HG02623 (cell line): Measurements from ENCODE around the gene RECQL.
"Not testable (repeated sequence)": the region's sequence is repeated elsewhere in the genome, so short reads cannot be mapped to it uniquely, and the experiment has no call there.

Experiments used
- ATAC-seq: cut with Tn5 transposase; IDR thresholded peaks from one replicate; pipeline ENCODE4 v1.9.1; 2021; ENCODE audit warnings: moderate library complexity; ENCODE audit not compliant: unreplicated experiment

RECQL gene

DNA sequence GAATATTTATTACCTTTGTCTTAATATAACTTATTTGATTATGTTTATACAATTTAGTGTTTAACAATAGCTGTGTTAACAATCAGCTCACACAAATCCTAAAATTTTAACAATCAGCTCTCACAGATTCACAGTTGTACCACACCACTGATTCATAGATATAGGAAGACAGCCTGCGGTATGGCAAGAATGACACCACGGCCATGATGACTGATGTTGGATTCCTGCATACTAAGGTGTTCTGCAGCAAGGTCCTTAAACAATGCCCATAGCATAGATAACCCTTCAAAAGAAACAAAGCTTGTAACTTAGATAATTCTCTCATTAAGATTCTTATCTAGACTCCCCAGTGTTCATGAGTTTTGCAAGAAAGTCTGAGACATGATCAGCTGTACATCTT lies 67.9 kb downstream of the RECQL start:
- no peak for ATAC-seq

DNA sequence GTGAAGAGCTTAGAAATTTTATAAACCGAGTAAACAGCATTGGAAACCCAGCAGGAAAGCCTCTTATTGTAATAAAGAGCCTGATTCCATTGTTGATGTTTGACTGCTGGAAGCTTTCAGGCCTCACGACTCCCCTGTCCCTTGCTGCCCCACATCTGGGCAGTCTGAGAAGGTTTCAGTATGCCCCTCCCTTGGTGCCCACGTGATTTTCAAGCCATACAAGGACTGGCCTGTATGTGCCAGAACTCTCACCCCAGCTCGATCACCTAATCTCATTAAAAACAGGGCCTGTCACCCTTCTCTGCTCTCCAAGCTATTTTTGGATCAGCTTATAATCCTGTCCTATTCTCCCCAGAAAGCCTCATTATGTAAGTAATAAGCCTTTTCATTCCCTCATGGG lies 71.4 kb downstream of the RECQL start:
- ATAC-seq, result no peak

DNA sequence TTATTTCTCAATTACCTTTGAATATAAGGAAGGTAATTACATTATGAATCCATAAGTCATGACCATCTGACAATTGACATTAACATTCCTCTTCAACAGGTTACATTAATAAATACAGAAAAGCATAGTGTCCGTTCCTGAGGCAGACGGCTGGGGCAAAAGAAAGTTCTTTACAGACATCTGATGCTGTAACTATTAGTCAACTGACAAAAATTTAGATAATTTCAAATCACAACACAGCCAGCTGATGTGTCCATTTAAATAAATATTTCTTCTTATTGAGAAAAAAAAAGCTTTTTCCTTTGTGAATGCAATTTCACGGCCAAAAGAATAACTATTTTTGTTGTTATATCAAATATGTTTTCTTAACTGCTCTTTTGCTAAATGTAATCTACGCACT lies 73.2 kb downstream of the RECQL start:
- no peak for ATAC-seq

DNA sequence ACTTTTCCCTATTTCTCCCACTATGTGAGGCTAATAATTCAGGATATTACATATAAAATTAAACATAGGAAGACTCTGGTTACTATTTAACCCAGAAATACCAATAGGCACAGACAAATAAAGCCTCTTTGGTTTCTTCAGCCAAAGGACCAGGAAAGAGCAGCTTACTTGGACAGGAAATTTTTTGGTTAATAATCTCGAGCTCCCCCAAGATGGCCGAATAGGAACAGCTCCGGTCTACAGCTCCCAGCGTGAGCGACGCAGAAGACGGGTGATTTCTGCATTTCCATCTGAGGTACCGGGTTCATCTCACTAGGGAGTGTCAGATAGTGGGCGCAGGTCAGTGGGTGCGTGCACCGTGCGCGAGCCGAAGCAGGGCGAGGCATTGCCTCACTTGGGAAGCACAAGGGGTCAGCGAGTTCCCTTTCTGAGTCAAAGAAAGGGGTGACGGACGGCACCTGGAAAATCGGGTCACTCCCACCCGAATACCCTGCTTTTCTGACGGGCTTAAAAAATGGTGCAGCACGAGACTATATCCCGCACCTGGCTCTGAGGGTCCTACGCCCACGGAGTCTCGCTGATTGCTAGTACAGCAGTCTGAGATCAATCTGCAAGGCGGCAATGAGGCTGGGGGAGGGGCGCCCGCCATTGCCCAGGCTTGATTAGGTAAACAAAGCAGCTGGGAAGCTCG lies 82.3 kb downstream of the RECQL start:
- ATAC-seq, result not testable (repeated sequence)
